Activated CD4-positive, alpha-beta T cell treated with anti-CD3 and anti-CD28 coated beads, Interleukin-2, amount 10 ng/mL, durations not matched to agents 7 days and 5 days (primary cell): ENCODE results near the gene PRKN. TPM values are rescaled to one million over a fixed set of nuclear protein-coding genes. Genes with fewer than 3 reads are reported as not detected.

ENCODE experiments used
- CTCF ChIA-PET: fragments of 350-600 bp; sonication (Branson Sonifier 250); formaldehyde crosslinking; loops from one replicate; lab custom pipeline; 2021; ENCODE audit warnings: antibody characterized with exemption; lab: Charles Lee
- POLR2A ChIA-PET: fragments of 350-600 bp; sonication (Branson Sonifier 250); formaldehyde crosslinking; loops from one replicate; lab custom pipeline; 2021; ENCODE audit warnings: antibody characterized with exemption; lab: Charles Lee
- DNase-seq: peaks from one replicate; pipeline ENCODE4 v3.0.0-alpha.2; 2020
- H3K27ac Mint-ChIP-seq: one replicate; pipeline ENCODE4 v1.8.0; 2021; ENCODE audit warnings: mild to moderate bottlenecking, moderate library complexity, mixed read lengths
- H3K27me3 Mint-ChIP-seq: one replicate; pipeline ENCODE4 v1.8.0; 2021; ENCODE audit warnings: mixed read lengths
- H3K36me3 Mint-ChIP-seq: one replicate; pipeline ENCODE4 v1.8.0; 2021; ENCODE audit warnings: low read depth, mixed read lengths
- H3K4me1 Mint-ChIP-seq: one replicate; pipeline ENCODE4 v1.8.0; 2021; ENCODE audit warnings: mixed read lengths
- H3K4me3 Mint-ChIP-seq: one replicate; pipeline ENCODE4 v1.8.0; 2021; ENCODE audit warnings: mild to moderate bottlenecking, moderate library complexity, mixed read lengths
- H3K9me3 Mint-ChIP-seq: one replicate; pipeline ENCODE4 v1.8.0; 2021; ENCODE audit warnings: mixed read lengths
- total RNA-seq, 2 experiments: library from RNA; stranded (reverse); gene quantifications; one replicate each; pipeline ENCODE4 v1.2.3, GENCODE V29; 2021

The PRKN gene
- total RNA-seq, 2 experiments from 2014 or later = 0.77 to 0.94 TPM

GRCh38 chr6:162481320-162481719 lies 246.2 kb downstream of the PRKN start:
- no peak overlapping the region for H3K27ac Mint-ChIP-seq
- CTCF ChIA-PET = no interaction called here
- no peak overlapping the region for H3K4me3 Mint-ChIP-seq
- POLR2A ChIA-PET = no interaction called here
- H3K9me3 Mint-ChIP-seq = peaks cover 10% of the 10 kb centered on the region
- no peaks in the 10 kb centered on the region for H3K36me3 Mint-ChIP-seq
- no peak for DNase-seq
- H3K27me3 Mint-ChIP-seq = no peaks in the 10 kb centered on the region
- H3K4me1 Mint-ChIP-seq = no peaks in the 10 kb centered on the region

GRCh38 chr6:162478192-162478671 lies 249.3 kb downstream of the PRKN start:
- ChIA-PET POLR2A (no interaction called here), CTCF (no interaction called here)
- H3K4me3 Mint-ChIP-seq = no peak overlapping the region
- H3K27ac Mint-ChIP-seq = no peak overlapping the region
- H3K27me3 Mint-ChIP-seq = no peaks in the 10 kb centered on the region
- DNase-seq = no peak
- no peaks in the 10 kb centered on the region for H3K4me1 Mint-ChIP-seq
- H3K36me3 Mint-ChIP-seq = no peaks in the 10 kb centered on the region
- H3K9me3 Mint-ChIP-seq = peaks cover 17% of the 10 kb centered on the region

- no peaks in the 10 kb centered on the region for H3K27me3 Mint-ChIP-seq
- peaks cover 16% of the 10 kb centered on the region for H3K9me3 Mint-ChIP-seq
- CTCF ChIA-PET = no interaction called here
- no peak overlapping the region for H3K27ac Mint-ChIP-seq
- no peaks in the 10 kb centered on the region for H3K4me1 Mint-ChIP-seq
- H3K36me3 Mint-ChIP-seq = no peaks in the 10 kb centered on the region
- no peak overlapping the region for H3K4me3 Mint-ChIP-seq
- POLR2A ChIA-PET = interaction anchor here (0.6 kb wide), 1 partner anchor 220 kb away, joined by 3 read pairs; no protein-coding TSS in a partner anchor
- no peak for DNase-seq
Measured at GRCh38 chr6:162474722-162475121, 252.8 kb downstream of the PRKN start.

GRCh38 chr6:162471842-162472241 lies 255.7 kb downstream of the PRKN start:
- Mint-ChIP-seq H3K36me3 (no peaks in the 10 kb centered on the region), H3K27me3 (no peaks in the 10 kb centered on the region), H3K27ac (no peak overlapping the region), H3K9me3 (peaks cover 17% of the 10 kb centered on the region), H3K4me1 (no peaks in the 10 kb centered on the region), H3K4me3 (no peak overlapping the region)
- no peak for DNase-seq
- ChIA-PET CTCF (no interaction called here), POLR2A (no interaction called here)

DNA sequence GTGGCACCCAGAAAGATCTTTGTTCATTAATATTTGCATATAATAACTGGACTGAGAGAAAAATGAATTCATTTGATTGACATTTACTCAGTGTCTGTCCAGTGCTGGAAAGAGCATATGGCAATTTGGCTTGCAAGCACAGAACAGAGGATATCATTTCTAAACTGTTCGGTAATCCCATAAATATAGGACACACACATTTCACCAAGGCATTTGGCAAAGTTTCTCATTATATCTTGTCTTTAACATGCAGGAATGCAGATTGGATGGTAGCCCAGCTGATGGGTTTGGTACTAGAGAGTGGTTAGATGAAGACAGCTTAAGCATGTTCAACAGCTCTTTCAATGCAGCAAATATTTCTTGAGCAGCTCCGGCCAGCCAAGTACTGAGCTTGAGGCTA lies 259.2 kb downstream of the PRKN start:
- H3K9me3 Mint-ChIP-seq = peaks cover 6% of the 10 kb centered on the region
- ChIA-PET POLR2A (no interaction called here), CTCF (no interaction called here)
- DNase-seq = no peak
- no peaks in the 10 kb centered on the region for H3K36me3 Mint-ChIP-seq
- H3K4me3 Mint-ChIP-seq = no peak overlapping the region
- H3K4me1 Mint-ChIP-seq = no peaks in the 10 kb centered on the region
- no peak overlapping the region for H3K27ac Mint-ChIP-seq
- no peaks in the 10 kb centered on the region for H3K27me3 Mint-ChIP-seq

DNA sequence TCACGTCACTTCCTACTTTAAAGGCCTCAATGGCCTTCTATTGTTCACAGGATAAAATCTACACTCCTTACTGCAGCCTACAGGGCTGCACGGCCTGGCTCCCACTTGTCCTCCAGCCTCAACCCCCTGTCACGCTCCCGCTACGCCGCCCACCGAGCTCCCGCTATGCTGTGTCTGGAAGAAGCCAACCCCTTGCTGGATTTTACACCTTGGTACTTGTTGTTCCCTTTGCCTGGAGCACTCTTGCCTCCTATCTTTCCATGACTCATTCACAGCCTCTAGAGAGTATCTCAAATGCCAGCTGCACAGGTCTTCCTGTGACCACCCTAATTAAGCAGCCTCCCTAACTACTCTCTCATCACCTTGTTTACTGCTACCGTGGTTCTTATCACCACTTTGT lies 259.9 kb downstream of the PRKN start:
- ChIA-PET POLR2A (no interaction called here), CTCF (interaction anchor here (0.6 kb wide), 1 partner anchor 926 kb away, joined by 3 read pairs; no protein-coding TSS in a partner anchor)
- Mint-ChIP-seq H3K36me3 (no peaks in the 10 kb centered on the region), H3K4me1 (no peaks in the 10 kb centered on the region), H3K27ac (no peak overlapping the region), H3K9me3 (peaks cover 6% of the 10 kb centered on the region), H3K4me3 (no peak overlapping the region), H3K27me3 (no peaks in the 10 kb centered on the region)
- DNase-seq = no peak

DNA sequence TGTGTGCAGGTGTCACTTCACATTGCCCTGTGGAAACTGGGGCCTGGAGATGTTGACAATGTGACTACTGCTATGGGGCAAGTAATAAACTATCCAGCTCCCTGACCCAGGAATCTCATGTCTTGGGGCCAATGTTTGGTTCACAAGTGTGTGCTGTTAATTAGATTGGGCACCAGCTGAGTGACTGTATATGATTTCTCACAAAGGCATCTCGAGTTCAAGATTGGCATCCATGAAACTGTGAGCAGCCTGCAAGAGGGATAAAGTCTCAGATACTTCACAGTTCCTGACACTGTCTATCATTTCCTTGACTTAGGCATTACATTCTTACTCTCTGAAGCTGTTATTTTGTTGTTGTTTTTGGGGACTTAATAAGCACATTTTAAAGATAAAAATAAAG lies 264.0 kb downstream of the PRKN start:
- POLR2A ChIA-PET = no interaction called here
- CTCF ChIA-PET = no interaction called here
- H3K9me3 Mint-ChIP-seq = no peaks in the 10 kb centered on the region
- no peaks in the 10 kb centered on the region for H3K27me3 Mint-ChIP-seq
- H3K4me3 Mint-ChIP-seq = no peak overlapping the region
- no peak for DNase-seq
- H3K4me1 Mint-ChIP-seq = no peaks in the 10 kb centered on the region
- no peak overlapping the region for H3K27ac Mint-ChIP-seq
- H3K36me3 Mint-ChIP-seq = no peaks in the 10 kb centered on the region

GRCh38 chr6:162459985-162460384 lies 267.6 kb downstream of the PRKN start:
- Mint-ChIP-seq H3K4me3 (no peak overlapping the region), H3K27me3 (no peaks in the 10 kb centered on the region), H3K4me1 (no peaks in the 10 kb centered on the region), H3K36me3 (no peaks in the 10 kb centered on the region), H3K9me3 (no peaks in the 10 kb centered on the region), H3K27ac (no peak overlapping the region)
- DNase-seq = no peak
- POLR2A ChIA-PET = no interaction called here
- CTCF ChIA-PET = no interaction called here

GRCh38 chr6:162450358-162450757 lies 277.2 kb downstream of the PRKN start:
- no peak overlapping the region for H3K27ac Mint-ChIP-seq
- no peaks in the 10 kb centered on the region for H3K36me3 Mint-ChIP-seq
- DNase-seq = no peak
- H3K4me1 Mint-ChIP-seq = no peaks in the 10 kb centered on the region
- H3K9me3 Mint-ChIP-seq = peaks cover 5% of the 10 kb centered on the region
- CTCF ChIA-PET = no interaction called here
- H3K27me3 Mint-ChIP-seq = no peaks in the 10 kb centered on the region
- POLR2A ChIA-PET = no interaction called here
- H3K4me3 Mint-ChIP-seq = no peak overlapping the region

GRCh38 chr6:162448294-162448693 lies 279.3 kb downstream of the PRKN start:
- DNase-seq = no peak
- H3K4me3 Mint-ChIP-seq = no peak overlapping the region
- ChIA-PET POLR2A (no interaction called here), CTCF (no interaction called here)
- no peaks in the 10 kb centered on the region for H3K4me1 Mint-ChIP-seq
- no peaks in the 10 kb centered on the region for H3K36me3 Mint-ChIP-seq
- no peaks in the 10 kb centered on the region for H3K27me3 Mint-ChIP-seq
- H3K9me3 Mint-ChIP-seq = peaks cover 13% of the 10 kb centered on the region
- H3K27ac Mint-ChIP-seq = no peak overlapping the region

DNA sequence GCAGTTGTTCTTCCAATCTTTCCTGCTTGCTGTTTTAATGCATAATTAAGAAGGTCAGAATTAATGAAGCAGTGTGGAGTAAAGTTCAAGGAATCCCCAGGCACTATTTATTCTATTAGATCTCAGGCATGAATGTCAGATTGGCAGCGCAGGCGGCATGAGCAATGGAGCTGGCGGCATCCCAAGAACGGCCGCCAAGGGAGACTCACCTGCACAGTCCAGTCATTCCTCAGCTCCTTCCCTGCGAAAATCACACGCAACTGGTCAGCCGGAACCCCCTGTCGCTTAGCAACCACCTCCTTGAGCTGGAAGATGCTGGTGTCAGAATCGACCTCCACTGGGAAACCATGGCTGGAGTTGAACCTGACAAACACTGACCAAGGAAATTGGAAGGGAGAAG lies 284.5 kb downstream of the PRKN start:
- Mint-ChIP-seq H3K4me1 (no peaks in the 10 kb centered on the region), H3K36me3 (no peaks in the 10 kb centered on the region), H3K4me3 (no peak overlapping the region), H3K9me3 (peaks cover 22% of the 10 kb centered on the region), H3K27me3 (no peaks in the 10 kb centered on the region), H3K27ac (no peak overlapping the region)
- CTCF ChIA-PET = no interaction called here
- DNase-seq = no peak
- POLR2A ChIA-PET = no interaction called here

GRCh38 chr6:162442687-162443086 lies 284.9 kb downstream of the PRKN start:
- Mint-ChIP-seq H3K4me3 (no peak overlapping the region), H3K27ac (no peak overlapping the region), H3K9me3 (peaks cover 22% of the 10 kb centered on the region), H3K4me1 (no peaks in the 10 kb centered on the region), H3K36me3 (no peaks in the 10 kb centered on the region), H3K27me3 (no peaks in the 10 kb centered on the region)
- DNase-seq = no peak
- CTCF ChIA-PET = no interaction called here
- POLR2A ChIA-PET = no interaction called here

DNA sequence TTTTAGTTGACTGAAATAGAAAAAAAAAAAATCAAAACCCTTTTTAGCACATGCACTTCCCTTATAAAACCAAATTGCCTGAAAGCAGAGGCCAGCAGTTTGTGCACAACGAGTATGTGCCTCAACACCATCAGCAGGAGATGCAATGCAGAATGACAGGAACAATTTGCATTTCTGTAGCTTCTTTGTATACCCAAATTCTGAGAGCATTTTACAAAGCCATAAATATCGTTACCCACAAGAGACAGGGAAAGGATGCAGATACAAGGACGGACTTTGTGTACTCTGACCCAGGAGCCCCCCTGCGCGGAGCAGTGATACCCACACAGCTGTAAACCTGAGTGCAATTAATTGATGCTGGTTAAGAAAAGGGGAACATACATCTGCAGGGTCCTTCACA lies 285.6 kb downstream of the PRKN start:
- H3K36me3 Mint-ChIP-seq = no peaks in the 10 kb centered on the region
- H3K27me3 Mint-ChIP-seq = no peaks in the 10 kb centered on the region
- no peak for DNase-seq
- no peak overlapping the region for H3K27ac Mint-ChIP-seq
- H3K4me3 Mint-ChIP-seq = no peak overlapping the region
- H3K4me1 Mint-ChIP-seq = no peaks in the 10 kb centered on the region
- ChIA-PET POLR2A (no interaction called here), CTCF (interaction anchor here (0.7 kb wide), 1 partner anchor 729 kb away, joined by 5 read pairs; no protein-coding TSS in a partner anchor)
- peaks cover 22% of the 10 kb centered on the region for H3K9me3 Mint-ChIP-seq

- no peak overlapping the region for H3K27ac Mint-ChIP-seq
- no peaks in the 10 kb centered on the region for H3K27me3 Mint-ChIP-seq
- DNase-seq = no peak
- CTCF ChIA-PET = no interaction called here
- peaks cover 16% of the 10 kb centered on the region for H3K9me3 Mint-ChIP-seq
- no peaks in the 10 kb centered on the region for H3K4me1 Mint-ChIP-seq
- H3K36me3 Mint-ChIP-seq = no peaks in the 10 kb centered on the region
- POLR2A ChIA-PET = no interaction called here
- H3K4me3 Mint-ChIP-seq = no peak overlapping the region
Measured at GRCh38 chr6:162438980-162439379, 288.6 kb downstream of the PRKN start.
